IMR-90 (cell line): ENCODE data around the gene PDILT. TPM values are rescaled to one million over a fixed set of nuclear protein-coding genes. Genes with fewer than 3 reads are reported as not detected.
"Not testable (repeated sequence)": the region's sequence is repeated elsewhere in the genome, so short reads cannot be mapped to it uniquely, and the experiment has no call there.

Experiments
- ATAC-seq: fragments of 200-7000 bp; cut with Tn5 transposase; 2 replicates; pipeline ENCODE4 v1.9.1; 2020; ENCODE audit warnings: low read depth, mild to moderate bottlenecking, moderate library complexity
- BruUV-seq: library from RNA; stranded (reverse); fragments of 400-500 nt; replicated peaks from 2 replicates; lab custom pipeline; 2021; lab: Mats Ljungman, UMichigan
- CTCF ChIA-PET: fragments of 300-600 bp; formaldehyde crosslinking; extraction: SDS; loops from one replicate; lab custom pipeline; 2021; ENCODE audit warnings: antibody characterized with exemption; lab: Yijun Ruan, JAX
- POLR2A ChIA-PET: fragments of 300-600 bp; sonication (Branson Sonifier 250); formaldehyde crosslinking; loops from one replicate; lab custom pipeline; 2022; ENCODE audit warnings: antibody characterized with exemption; ENCODE audit not compliant: unreplicated experiment; lab: Charles Lee
- DNase-seq: peaks from one replicate; pipeline ENCODE4 v3.0.0; 2013
- H2AFZ ChIP-seq: replicated peaks from 2 replicates; pipeline ENCODE3; 2013; ENCODE audit warnings: low read length, mild to moderate bottlenecking; ENCODE audit not compliant: poor library complexity
- H2AK5ac ChIP-seq: 2 replicates; pipeline ENCODE4 v1.6.1; 2013; ENCODE audit warnings: low read depth, low read length, inconsistent platforms
- H2AK9ac ChIP-seq: replicated peaks from 2 replicates; pipeline ENCODE3; 2013; ENCODE audit warnings: mild to moderate bottlenecking, low read depth, low read length, moderate library complexity; ENCODE audit not compliant: poor library complexity
- H2BK120ac ChIP-seq: 2 replicates; pipeline ENCODE4 v1.6.1; 2013; ENCODE audit warnings: low read depth, low read length, inconsistent platforms
- H2BK15ac ChIP-seq: 3 replicates; pipeline ENCODE4 v1.6.1; 2013; ENCODE audit warnings: low read depth, low read length, inconsistent platforms
- H2BK20ac ChIP-seq: 2 replicates; pipeline ENCODE4 v1.6.1; 2013; ENCODE audit warnings: low read depth, mild to moderate bottlenecking, inconsistent platforms, low read length, moderate library complexity
- H2BK5ac ChIP-seq: 2 replicates; pipeline ENCODE4 v1.6.1; 2013; ENCODE audit warnings: mild to moderate bottlenecking, low read depth, low read length, inconsistent platforms; ENCODE audit not compliant: poor library complexity, severe bottlenecking
- H3K14ac ChIP-seq: replicated peaks from 2 replicates; pipeline ENCODE4 v1.6.1; 2013; ENCODE audit warnings: low read depth, low read length, inconsistent platforms
- H3K18ac ChIP-seq: 2 replicates; pipeline ENCODE4 v1.6.1; 2013; ENCODE audit warnings: low read depth, low read length, control low read depth
- H3K23ac ChIP-seq: 2 replicates; pipeline ENCODE4 v1.6.1; 2013; ENCODE audit warnings: low read depth, low read length, inconsistent platforms
- H3K27ac ChIP-seq: 2 replicates; pipeline ENCODE4 v1.5.1; 2013; ENCODE audit warnings: mild to moderate bottlenecking, control low read depth, low read length; ENCODE audit not compliant: insufficient read depth
- H3K27me3 ChIP-seq: 2 replicates; pipeline ENCODE4 v1.6.1; 2013; ENCODE audit warnings: low read length; ENCODE audit not compliant: control insufficient read depth, insufficient read depth
- H3K36me3 ChIP-seq: 2 replicates; pipeline ENCODE4 v1.6.1; 2013; ENCODE audit warnings: low read length, mixed read lengths; ENCODE audit not compliant: control insufficient read depth, insufficient read depth
- H3K4ac ChIP-seq: 2 replicates; pipeline ENCODE4 v1.6.1; 2013; ENCODE audit warnings: low read depth, low read length, inconsistent platforms
- H3K4me1 ChIP-seq: 2 replicates; pipeline ENCODE4 v1.6.1; 2013; ENCODE audit warnings: low read length, mixed read lengths; ENCODE audit not compliant: control insufficient read depth, insufficient read depth
- H3K4me2 ChIP-seq: 2 replicates; pipeline ENCODE4 v1.6.1; 2013; ENCODE audit warnings: low read depth, mild to moderate bottlenecking, control low read depth, low read length, moderate library complexity
- H3K4me3 ChIP-seq: 2 replicates; pipeline ENCODE4 v1.5.1; 2013; ENCODE audit warnings: low read depth, mild to moderate bottlenecking, control low read depth, low read length, moderate library complexity; ENCODE audit not compliant: insufficient read depth
- H3K56ac ChIP-seq: 2 replicates; pipeline ENCODE4 v1.6.1; 2013; ENCODE audit warnings: low read length, inconsistent platforms; ENCODE audit not compliant: insufficient read depth; ENCODE audit errors: extremely low read depth
- H3K79me1 ChIP-seq, 2 experiments: 2 replicates each; pipeline ENCODE4 v1.6.1; 2013; ENCODE audit warnings: low read length in 2 of 2, inconsistent platforms in 1 of 2, low read depth in 1 of 2
- H3K9ac ChIP-seq: 2 replicates; pipeline ENCODE4 v1.6.1; 2013; ENCODE audit warnings: low read depth, low read length, control low read depth
- H3K9me1 ChIP-seq: 2 replicates; pipeline ENCODE4 v1.6.1; 2013; ENCODE audit warnings: low read length, inconsistent platforms; ENCODE audit not compliant: insufficient read depth
- H3K9me3 ChIP-seq: 2 replicates; pipeline ENCODE4 v1.6.1; 2013; ENCODE audit warnings: low read length; ENCODE audit not compliant: control insufficient read depth, insufficient read depth
- H4K20me1 ChIP-seq: 2 replicates; pipeline ENCODE4 v1.6.1; 2013; ENCODE audit warnings: low read length, inconsistent platforms; ENCODE audit not compliant: insufficient read depth
- H4K5ac ChIP-seq: 2 replicates; pipeline ENCODE4 v1.6.1; 2013; ENCODE audit warnings: mild to moderate bottlenecking, low read depth, low read length, control low read depth
- H4K8ac ChIP-seq, 2 experiments: 2 replicates each; pipeline ENCODE4 v1.6.1; 2013; ENCODE audit warnings: low read depth in 2 of 2, low read length in 2 of 2, control low read depth in 1 of 2, inconsistent platforms in 1 of 2
- H4K91ac ChIP-seq: 2 replicates; pipeline ENCODE4 v1.6.1; 2013; ENCODE audit warnings: low read depth, low read length, inconsistent platforms; ENCODE audit not compliant: insufficient read depth
- WGBS, 2 experiments: methylation state at CpG; one replicate each; pipeline versions ENCODE4 v1.1.5 to v1.1.7; 2013; ENCODE audit warnings: missing lambda C conversion rate in 2 of 2; ENCODE audit not compliant: insufficient read length in 1 of 2; ENCODE audit errors: extremely low coverage in 2 of 2; 5-methylcytosine and 5-hydroxymethylcytosine counted together
- dilution Hi-C: fragments of 300-500 bp; cut with HindIII; formaldehyde crosslinking; loops from one replicate; pipeline ENCODE4 v1.14.3; 2018; ENCODE audit warnings: low sequenced_read_pairs; ENCODE audit not compliant: unreplicated experiment
- in situ Hi-C: fragments of 300-500 bp; cut with MboI; formaldehyde crosslinking; loops from 3 replicates; pipeline ENCODE4 v1.14.3; 2019; ENCODE audit warnings: low sequenced_read_pairs, inconsistent platforms, mixed read lengths
- intact Hi-C: fragments of 100-400 bp; cut with micrococcal nuclease; formaldehyde crosslinking; loops from 2 replicates; pipeline ENCODE4 v1.10.0; 2022
- polyA plus RNA-seq, 3 experiments: library from polyadenylated mRNA; depleted of rRNA; stranded (reverse); fragments of >200 nt; gene quantifications; 2 replicates each; pipeline ENCODE4 v1.2.3, GENCODE V29; 2012; ENCODE audit warnings: low replicate concordance in 1 of 3
- total RNA-seq: library from RNA; depleted of rRNA; stranded (reverse); fragments of >200 nt; gene quantifications from 2 replicates; pipeline ENCODE4 v1.2.3, GENCODE V29; 2012

The PDILT gene
- total and polyA plus RNA-seq, 2 of the 4 experiments (the other 2 are of a cell fraction), result not detected

GRCh38 chr16:20427401-20427797 lies 22.9 kb upstream of the PDILT start:
- in situ Hi-C loops, H3K27ac ChIP-seq, H2BK120ac ChIP-seq, H3K4ac ChIP-seq, intact Hi-C loops, H3K4me3 ChIP-seq, BruUV-seq, H2AK9ac ChIP-seq, H4K20me1 ChIP-seq, H4K5ac ChIP-seq, H3K4me2 ChIP-seq, H3K4me1 ChIP-seq, dilution Hi-C loops, H3K14ac ChIP-seq, H3K27me3 ChIP-seq, H2AK5ac ChIP-seq, DNase-seq, POLR2A ChIA-PET, ATAC-seq, H2BK5ac ChIP-seq, CTCF ChIA-PET, H3K9ac ChIP-seq, H4K91ac ChIP-seq, H3K18ac ChIP-seq, H3K79me1 ChIP-seq, H2BK15ac ChIP-seq, H2AFZ ChIP-seq, H3K56ac ChIP-seq, H3K23ac ChIP-seq, H2BK20ac ChIP-seq, H4K8ac ChIP-seq, H3K9me1 ChIP-seq, H3K36me3 ChIP-seq, H3K9me3 ChIP-seq: not testable (repeated sequence)
- WGBS, 2 experiments, result no CpG with 5 or more reads among the region's 2 CpGs
